ENCODE results near the gene PTGFR.

PTGFR gene

DNA sequence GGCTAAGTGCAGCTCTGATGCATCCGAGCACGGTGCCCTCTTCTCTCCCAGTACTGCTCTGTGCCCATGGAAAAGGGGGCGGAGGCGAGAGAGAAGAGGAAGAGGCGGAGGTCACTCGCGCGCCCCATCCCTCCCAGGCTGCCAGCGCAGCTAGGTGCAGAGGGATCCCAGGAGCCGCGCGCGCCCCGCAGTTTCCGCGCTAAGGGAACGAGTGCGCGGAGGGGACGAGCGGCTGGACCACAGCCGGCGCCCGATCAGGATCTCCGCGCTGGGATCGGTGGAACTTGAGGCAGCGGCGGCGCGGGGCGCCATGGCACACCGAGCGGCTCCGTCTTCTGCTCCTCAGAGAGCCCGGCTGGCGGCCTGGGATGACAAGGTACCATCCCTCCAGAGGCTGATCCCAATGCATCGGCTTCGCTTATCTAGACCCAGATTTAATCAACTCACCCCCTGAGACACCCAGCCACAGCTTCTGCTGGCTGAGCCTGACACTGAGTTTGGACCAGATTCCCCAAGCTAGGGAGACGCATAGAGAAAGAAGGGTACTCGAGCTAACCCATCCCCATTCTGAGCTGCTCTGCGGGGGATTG, at the start of gene PTGFR:
PTGFR (plus strand) TSS at position 114 of the 590 bp plus-strand sequence. CDS start 1,770 bp downstream, outside the sequence.
- no peak for DNase-seq

- no peak for DNase-seq
Measured at GRCh38 chr1:78441921-78442320, 48.9 kb upstream of the PTGFR start.

DNA sequence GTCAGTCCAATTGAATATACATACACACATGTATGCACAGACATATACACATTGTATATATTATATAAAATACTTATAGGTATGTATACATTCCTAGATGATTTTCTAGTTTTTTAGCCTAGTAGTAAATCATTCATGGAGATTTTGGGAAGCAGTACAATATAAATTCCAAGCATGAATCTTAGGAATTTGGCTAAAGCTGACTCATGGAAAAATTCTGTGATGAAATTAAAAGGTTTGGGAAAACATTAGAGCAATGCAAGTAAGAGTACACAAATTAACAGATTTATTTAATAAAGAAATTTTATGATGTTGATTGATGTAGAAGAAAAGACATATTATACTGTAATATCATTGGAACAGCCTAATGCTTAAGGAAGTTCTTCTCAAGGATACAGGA, 43.7 kb upstream of the PTGFR start:
- no peak for DNase-seq

DNA sequence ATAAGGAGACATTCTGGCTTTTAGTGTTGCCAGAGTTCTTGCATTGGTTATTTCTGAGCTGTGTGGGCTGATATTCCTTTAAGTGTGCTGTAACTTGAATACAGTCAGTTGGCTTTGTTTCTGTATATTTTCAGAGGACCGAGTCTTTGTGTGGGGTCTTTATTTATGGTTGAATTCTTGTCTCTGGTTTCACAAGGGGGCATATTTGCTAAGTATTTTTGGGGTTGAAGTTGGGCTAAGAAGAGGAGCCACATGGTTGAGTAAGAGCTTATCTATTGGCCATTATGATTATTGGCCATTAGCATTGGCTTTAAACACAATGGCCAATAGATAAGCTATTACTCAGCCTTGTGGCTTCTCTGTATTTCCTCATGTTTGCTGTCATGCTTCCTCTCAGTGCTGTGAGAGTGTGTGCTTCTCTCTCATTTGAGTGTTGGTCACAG, 26.3 kb upstream of the PTGFR start:
- no peak for DNase-seq

- no peak for DNase-seq
Measured at GRCh38 chr1:78465143-78465542, 25.6 kb upstream of the PTGFR start.

DNA sequence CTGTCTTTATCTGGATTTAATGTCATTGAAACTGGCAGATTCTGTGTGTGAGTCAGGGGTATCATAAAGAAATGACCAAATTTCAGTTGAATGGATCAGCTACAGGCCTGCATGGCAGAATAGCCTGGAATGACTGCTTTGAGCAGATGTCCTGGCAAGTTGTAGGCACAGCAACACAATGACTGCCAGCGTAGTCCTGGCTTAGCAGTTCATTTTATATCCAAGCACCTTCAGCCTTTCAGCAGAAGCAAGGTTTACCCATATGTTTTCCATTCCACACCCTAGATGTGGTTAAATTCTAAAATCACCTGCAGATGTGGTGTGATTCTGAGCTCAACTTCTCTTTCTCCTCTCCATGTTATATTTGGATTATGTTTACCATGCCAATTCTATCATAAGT, 22.3 kb upstream of the PTGFR start:
- DNase-seq, result no peak

- DNase-seq, result no peak
Measured at GRCh38 chr1:78469576-78469975, 21.2 kb upstream of the PTGFR start.

GRCh38 chr1:78471890-78472620, 18.7 kb upstream of the PTGFR start:
- no peak for DNase-seq

DNA sequence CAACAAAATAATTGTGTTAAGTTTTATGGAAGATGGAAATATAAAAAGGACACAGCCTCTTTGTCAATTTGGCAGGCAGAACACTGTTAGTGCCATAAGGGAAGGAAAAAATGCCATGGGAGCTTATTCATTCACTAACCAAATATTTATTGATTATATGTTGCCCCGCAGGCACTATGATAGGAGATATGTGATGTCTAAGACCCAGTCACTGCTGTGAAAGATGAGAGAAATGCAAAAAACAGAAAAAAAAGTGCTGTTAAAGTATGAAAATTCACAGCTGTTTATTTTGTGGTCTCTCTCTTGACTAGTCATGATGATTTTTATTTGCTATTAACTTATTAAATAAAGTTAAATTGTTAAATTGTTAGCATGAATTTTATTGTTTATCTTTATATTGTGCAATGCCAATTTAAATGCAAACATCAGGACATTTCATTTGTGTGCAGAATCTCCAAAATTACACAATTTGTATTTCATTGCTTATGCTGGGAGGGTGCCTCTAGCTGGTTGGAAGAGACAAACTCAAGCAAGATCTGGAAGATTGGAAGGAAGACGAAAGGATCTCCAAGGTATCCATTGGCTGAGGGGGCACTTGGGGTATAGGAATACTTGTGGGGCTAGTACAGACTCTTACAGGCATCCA, 17.8 kb upstream of the PTGFR start:
- no peak for DNase-seq

DNA sequence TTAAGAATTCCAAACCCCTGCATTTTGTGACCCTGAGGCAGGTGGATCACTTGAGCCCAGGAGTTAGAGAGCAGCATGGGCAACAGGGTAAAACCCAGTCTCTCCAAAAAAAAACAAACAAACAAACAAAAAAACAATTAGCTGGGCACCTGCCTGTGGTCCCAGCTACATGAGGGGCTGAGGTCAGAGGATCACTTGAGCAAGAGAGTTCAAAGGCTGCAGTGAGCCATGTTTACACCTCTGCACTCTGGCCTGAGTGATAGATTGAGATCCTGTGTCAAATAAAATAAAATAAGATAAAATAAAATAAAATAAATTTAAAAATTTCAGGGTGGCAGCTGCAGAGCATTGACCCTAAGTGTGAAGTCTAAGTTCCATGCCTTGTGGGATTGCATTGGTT, 16.7 kb upstream of the PTGFR start:
- no peak for DNase-seq

- DNase-seq, result no peak
Measured at GRCh38 chr1:78475888-78476610, 14.7 kb upstream of the PTGFR start.

- no peak for DNase-seq
Measured at GRCh38 chr1:78483903-78484302, 6.9 kb upstream of the PTGFR start.

- DNase-seq, result peak; percentile 3
Measured at GRCh38 chr1:78491451-78492071, 787 bp downstream of the PTGFR start.

- DNase-seq, result no peak
Measured at GRCh38 chr1:78492386-78492950, 1.7 kb downstream of the PTGFR start.

DNA sequence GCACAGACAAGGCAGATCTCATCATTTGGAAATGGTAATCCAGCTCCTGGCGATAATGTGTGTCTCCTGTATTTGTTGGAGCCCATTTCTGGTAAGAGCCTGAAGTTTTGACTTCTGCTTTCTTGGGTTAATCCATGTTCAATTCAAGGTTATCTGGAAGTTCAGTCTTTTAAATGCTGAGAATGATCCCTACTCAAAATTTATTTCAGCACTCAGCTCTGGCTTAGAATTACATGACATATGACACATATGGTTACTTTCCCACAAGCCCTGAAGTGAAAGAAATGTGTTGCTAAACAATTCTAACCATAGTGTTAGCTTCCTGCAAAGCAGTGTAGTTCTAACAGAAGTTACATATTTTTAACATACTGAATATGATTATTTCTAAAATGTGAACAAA, 2.7 kb downstream of the PTGFR start:
- DNase-seq, result no peak

GRCh38 chr1:78497201-78497600, 6.4 kb downstream of the PTGFR start:
- DNase-seq, result no peak

GRCh38 chr1:78500529-78500928, 9.8 kb downstream of the PTGFR start:
- DNase-seq, result no peak

- no peak for DNase-seq
Measured at GRCh38 chr1:78501203-78501602, 10.4 kb downstream of the PTGFR start.

- DNase-seq, result no peak
Measured at GRCh38 chr1:78511334-78511733, 20.6 kb downstream of the PTGFR start.

- no peak for DNase-seq
Measured at GRCh38 chr1:78516716-78517115, 25.9 kb downstream of the PTGFR start.

DNA sequence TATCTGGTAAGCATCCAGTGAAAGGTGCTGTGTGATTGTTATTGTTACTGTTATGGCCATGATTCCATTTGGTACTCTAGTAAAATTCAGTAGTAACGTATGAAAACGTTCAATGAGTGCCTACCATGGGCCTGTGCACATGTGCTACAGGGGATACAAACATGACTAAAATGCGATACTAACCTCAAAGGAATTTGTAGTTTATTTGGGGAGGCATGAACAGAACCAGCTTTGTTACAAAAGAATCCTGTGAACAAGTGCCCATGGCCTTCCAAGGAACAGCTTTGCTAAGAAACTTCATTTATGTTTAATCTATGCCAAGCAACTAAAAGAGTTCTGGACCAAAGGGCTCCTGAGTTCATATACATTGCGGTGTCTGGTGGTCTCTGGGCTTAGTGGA, 28.7 kb downstream of the PTGFR start:
- DNase-seq, result no peak

DNA sequence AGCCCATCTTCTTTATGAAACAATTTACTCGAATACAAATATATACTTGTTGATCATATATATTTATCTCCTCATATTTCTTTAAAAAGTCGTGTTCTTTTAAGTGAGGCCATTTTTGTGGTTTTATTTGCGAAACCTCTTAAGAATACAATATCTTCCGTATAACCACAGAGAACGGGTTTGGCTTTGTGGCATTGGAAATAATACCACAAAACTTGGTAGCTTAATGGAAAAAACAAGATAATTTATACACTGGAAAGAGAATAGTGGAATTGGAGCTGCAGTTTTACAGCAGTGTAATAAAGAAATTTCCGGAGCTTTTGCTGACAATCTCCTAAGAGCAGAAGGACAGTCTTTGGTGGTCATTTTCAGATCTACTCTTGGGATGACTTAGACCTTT, 29.4 kb downstream of the PTGFR start:
- no peak for DNase-seq

DNA sequence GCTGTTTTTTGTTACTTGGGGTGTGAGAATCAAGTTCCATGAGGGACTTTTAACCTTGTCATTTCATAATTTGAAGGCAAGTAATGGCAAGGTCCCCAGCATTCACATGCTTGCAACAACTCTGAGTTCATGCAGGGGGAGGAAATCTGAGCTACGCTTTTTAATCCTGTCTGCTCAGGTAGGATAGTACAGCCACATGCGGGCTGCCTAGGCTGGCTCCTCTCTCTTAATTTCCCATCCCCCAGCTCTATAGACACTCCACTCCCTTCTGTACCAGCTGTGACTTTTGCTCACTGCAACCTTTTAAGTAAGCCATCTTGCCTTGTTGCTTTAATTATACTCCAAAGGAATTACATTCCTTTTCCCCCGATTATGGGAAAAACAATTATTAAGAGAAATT, 30.1 kb downstream of the PTGFR start:
- DNase-seq, result no peak

All from GOT3 (cell line).